HepG2 (cell line): ENCODE measurements around the gene SAMD9. TPM values are rescaled to one million over a fixed set of nuclear protein-coding genes. Genes with fewer than 3 reads are reported as not detected.

ENCODE experiments used
- ATAC-seq: fragments of 200-7000 bp; cut with Tn5 transposase; 3 replicates; pipeline ENCODE4 v1.9.1; 2020; ENCODE audit warnings: mild to moderate bottlenecking, moderate library complexity
- BruUV-seq: library from RNA; stranded (reverse); fragments of 400-500 nt; replicated peaks from 2 replicates; lab custom pipeline; 2021; lab: Mats Ljungman, UMichigan
- CTCF ChIA-PET: fragments of 300-600 bp; formaldehyde crosslinking; extraction: SDS; loops from one replicate; lab custom pipeline; 2021; ENCODE audit warnings: low total read pairs, inconsistent platforms, low intra/inter-chr PET ratio; lab: Yijun Ruan, JAX
- POLR2A ChIA-PET: fragments of 350-600 bp; sonication (Branson Sonifier 250); formaldehyde crosslinking; loops from one replicate; lab custom pipeline; 2020; ENCODE audit warnings: antibody characterized with exemption, inconsistent platforms; lab: Yijun Ruan, JAX
- DNase-seq: peaks from one replicate; pipeline ENCODE4 v3.0.0-alpha.2; 2015; ENCODE audit warnings: low spot score
- FAIRE-seq: peaks from 3 replicates; lab custom pipeline; 2011; peaks lifted over from hg19 to GRCh38; lab: Jason Lieb, UNC
- H2AFZ ChIP-seq: one replicate; pipeline ENCODE4 v1.6.1; 2011; ENCODE audit warnings: low read length, inconsistent platforms
- H3K27ac ChIP-seq: fragments of 300-600 bp; 3 replicates; pipeline ENCODE4 v1.8.0; 2011; ENCODE audit warnings: mixed run types, mild to moderate bottlenecking, mixed read lengths, low read length, inconsistent platforms; ENCODE audit not compliant: insufficient read depth; ENCODE audit errors: extremely low read length
- H3K27me3 ChIP-seq, 2 experiments: fragments of 200-600 bp in 1 of 2; 2 replicates in 1 of 2; 3 replicates in 1 of 2; pipeline versions ENCODE4 v1.6.0 to v1.8.0; 2011; ENCODE audit warnings: low read length in 2 of 2, mild to moderate bottlenecking in 2 of 2, moderate library complexity in 2 of 2, inconsistent platforms in 1 of 2; ENCODE audit not compliant: insufficient read depth in 2 of 2, control insufficient read depth in 1 of 2
- H3K36me3 ChIP-seq, 2 experiments: fragments of 200-600 bp in 1 of 2; replicated peaks in 1 of 2; 2 replicates in 1 of 2; 3 replicates in 1 of 2; pipeline versions ENCODE4 v1.5.1 to v1.8.0; 2011; ENCODE audit warnings: low read length in 2 of 2, inconsistent platforms in 1 of 2; ENCODE audit not compliant: insufficient read depth in 2 of 2, control insufficient read depth in 1 of 2
- H3K4me1 ChIP-seq: 2 replicates; pipeline ENCODE4 v1.5.1; 2012; ENCODE audit warnings: low read length, inconsistent platforms; ENCODE audit not compliant: insufficient read depth
- H3K4me2 ChIP-seq: 2 replicates; pipeline ENCODE4 v1.6.0; 2011; ENCODE audit warnings: low read depth, low read length, inconsistent platforms
- H3K4me3 ChIP-seq, 3 experiments: fragments of 200-600 bp in 1 of 3; sonication (generic), shearing (Covaris generic) in 1 of 3; replicated peaks in 1 of 3; 2 replicates each; pipeline ENCODE4 v1.5.1; 2011 to 2016; ENCODE audit warnings: low read length in 3 of 3, inconsistent platforms in 2 of 3, low read depth in 2 of 3, mild to moderate bottlenecking in 2 of 3, control low read depth in 1 of 3, mixed read lengths in 1 of 3; ENCODE audit not compliant: insufficient read depth in 1 of 3
- H3K79me2 ChIP-seq: one replicate; pipeline ENCODE4 v1.6.1; 2011; ENCODE audit warnings: low read length, inconsistent platforms; ENCODE audit not compliant: insufficient read depth
- H3K9ac ChIP-seq: 2 replicates; pipeline ENCODE4 v1.6.0; 2011; ENCODE audit warnings: mild to moderate bottlenecking, low read depth, low read length, inconsistent platforms; ENCODE audit not compliant: insufficient read depth
- H3K9me3 ChIP-seq: 2 replicates; pipeline ENCODE4 v1.5.1; 2012; ENCODE audit warnings: mild to moderate bottlenecking, low read length
- H4K20me1 ChIP-seq: 2 replicates; pipeline ENCODE4 v1.6.0; 2011; ENCODE audit warnings: inconsistent platforms, mild to moderate bottlenecking, low read length, moderate library complexity; ENCODE audit not compliant: insufficient read depth
- GABPB1 ChIP-seq: IDR thresholded peaks from 2 replicates; pipeline ENCODE4 v1.6.1; 2016; ENCODE audit warnings: mild to moderate bottlenecking, missing genetic modification reagents, moderate library complexity, missing compliant biosample characterization
- HIVEP1 ChIP-seq: sonication (generic); formaldehyde crosslinking; IDR thresholded peaks from 2 replicates; pipeline ENCODE4 v1.4.0; 2020; ENCODE audit warnings: mild to moderate bottlenecking, missing genetic modification reagents
- HNRNPLL ChIP-seq: fragments of 200-400 bp; formaldehyde crosslinking; IDR thresholded peaks from 2 replicates; pipeline ENCODE4 v1.6.1; 2017; ENCODE audit warnings: mild to moderate bottlenecking, low read depth, low read length; ENCODE audit not compliant: poor library complexity, severe bottlenecking
- MIER2 ChIP-seq: IDR thresholded peaks from 2 replicates; pipeline ENCODE4 v1.6.1; 2016; ENCODE audit warnings: missing biosample characterization, missing genetic modification reagents
- PAWR ChIP-seq: sonication (generic); formaldehyde crosslinking; IDR thresholded peaks from 2 replicates; pipeline ENCODE4 v1.4.0; 2020; ENCODE audit warnings: missing genetic modification reagents, mild to moderate bottlenecking, borderline replicate concordance
- RFX5 ChIP-seq: IDR thresholded peaks from 2 replicates; pipeline ENCODE4 v1.6.1; 2011; ENCODE audit warnings: low read depth, low read length, improper control_type of control experiment
- SNAPC5 ChIP-seq: sonication (generic); formaldehyde crosslinking; IDR thresholded peaks from 2 replicates; pipeline ENCODE4 v1.8.1; 2023; ENCODE audit warnings: mild to moderate bottlenecking, missing genetic modification reagents, borderline replicate concordance
- STAG1 ChIP-seq: sonication (generic); formaldehyde crosslinking; IDR thresholded peaks from 2 replicates; pipeline ENCODE4 v1.4.0; 2020; ENCODE audit warnings: missing genetic modification reagents
- TFE3 ChIP-seq: IDR thresholded peaks from 2 replicates; pipeline ENCODE4 v1.6.1; 2016
- YEATS2 ChIP-seq: sonication (generic); formaldehyde crosslinking; IDR thresholded peaks from 2 replicates; pipeline ENCODE4 v1.4.0; 2020; ENCODE audit warnings: missing genetic modification reagents, borderline replicate concordance
- ZNF235 ChIP-seq: sonication (generic); formaldehyde crosslinking; IDR thresholded peaks from 2 replicates; pipeline ENCODE4 v1.8.1; 2023; ENCODE audit warnings: mild to moderate bottlenecking, missing genetic modification reagents, borderline replicate concordance
- ZNF441 ChIP-seq: sonication (generic); formaldehyde crosslinking; IDR thresholded peaks from 2 replicates; pipeline ENCODE4 v1.7.0; 2021; ENCODE audit warnings: missing genetic modification reagents, borderline replicate concordance
- ZNF558 ChIP-seq: sonication (generic); formaldehyde crosslinking; IDR thresholded peaks from 2 replicates; pipeline ENCODE4 v1.9.0; 2022; ENCODE audit warnings: mild to moderate bottlenecking, missing genetic modification reagents, borderline replicate concordance
- ZNF564 ChIP-seq: sonication (generic); formaldehyde crosslinking; IDR thresholded peaks from 2 replicates; pipeline ENCODE4 v1.8.1; 2023; ENCODE audit warnings: mild to moderate bottlenecking, missing genetic modification reagents
- WGBS: methylation state at CpG from one replicate; pipeline ENCODE4 v1.1.6; 2017; ENCODE audit warnings: low lambda C conversion rate; 5-methylcytosine and 5-hydroxymethylcytosine counted together
- in situ Hi-C: cut with HindIII; loops from 2 replicates; pipeline ENCODE4 v1.10.0; 2017; ENCODE audit warnings: low pct_unique_long_range_greater_than_20kb; ENCODE audit not compliant: extremely low pct_ligation_motif_present
- intact Hi-C: fragments of 100-400 bp; cut with micrococcal nuclease; formaldehyde crosslinking; loops from one replicate; pipeline ENCODE4 v1.10.0; 2022; ENCODE audit not compliant: unreplicated experiment
- polyA plus RNA-seq, 8 experiments: library from polyadenylated mRNA; depleted of rRNA in 3 of 8; stranded (reverse) in 7 of 8; unstranded in 1 of 8; fragments of >200 nt; fragmentation: Illumina TruSeq in 4 of 8; extraction: Trizol in 4 of 8; gene quantifications; 2 replicates each; pipeline versions ENCODE4 v1.2.1 to v1.2.3, GENCODE V29; 2011 to 2016; ENCODE audit warnings: low read depth in 4 of 8, missing spikeins in 1 of 8, mixed read lengths in 1 of 8; ENCODE audit not compliant: insufficient read depth in 1 of 8
- total RNA-seq, 5 experiments: library from RNA; depleted of rRNA; stranded (reverse); fragments of >200 nt; fragmentation: Illumina TruSeq; extraction: Trizol; gene quantifications; 2 replicates each; pipeline ENCODE4 v1.2.3, GENCODE V29; 2016; ENCODE audit warnings: low read depth in 1 of 5
- TF ChIP-seq, protein P1 (sequence below): sonication (generic); formaldehyde crosslinking; conservative IDR thresholded peaks from 2 replicates; pipeline ENCODE4 v1.8.0; 2022; ENCODE audit warnings: missing genetic modification reagents
- TF ChIP-seq, protein P2 (sequence below): sonication (generic); formaldehyde crosslinking; IDR thresholded peaks from 2 replicates; pipeline ENCODE4 v1.8.0; 2022; ENCODE audit warnings: missing genetic modification reagents, low read depth, mild to moderate bottlenecking, borderline replicate concordance
- TF ChIP-seq, protein P3 (sequence below): sonication (generic); formaldehyde crosslinking; IDR thresholded peaks from 2 replicates; pipeline ENCODE4 v1.8.0; 2022; ENCODE audit warnings: missing genetic modification reagents, mild to moderate bottlenecking, borderline replicate concordance
- TF ChIP-seq, protein P4 (sequence below): conservative IDR thresholded peaks from 2 replicates; pipeline ENCODE4 v1.6.1; 2018; ENCODE audit warnings: missing genetic modification reagents
- TF ChIP-seq, protein P5 (sequence below): sonication (generic); formaldehyde crosslinking; IDR thresholded peaks from 2 replicates; pipeline ENCODE4 v1.4.0; 2020; ENCODE audit warnings: mild to moderate bottlenecking, missing genetic modification reagents

SAMD9 gene
- total and polyA plus RNA-seq, 2 of the 13 experiments (the other 11 are each of a cell fraction or from before 2014, with no cell fraction given): 0.08 to 1.5 TPM

GRCh38 chr7:93138576-93138975, 20.8 kb upstream of the SAMD9 start:
- WGBS: 28% methylated on average over 4 of the region's 4 CpGs
- H2AFZ ChIP-seq: no peak overlapping the region
- DNase-seq (no peak), FAIRE-seq (no peak)
- intact Hi-C loops: no loop called here
- POLR2A ChIA-PET: no interaction called here
- H3K27ac ChIP-seq: no peak overlapping the region
- no peaks in the 10 kb centered on the region for H3K79me2 ChIP-seq
- H4K20me1 ChIP-seq: no peaks in the 10 kb centered on the region
- H3K9me3 ChIP-seq: no peaks in the 10 kb centered on the region
- H3K4me3 ChIP-seq: no peak overlapping the region
- CTCF ChIA-PET: no interaction called here
- H3K4me1 ChIP-seq: no peaks in the 10 kb centered on the region
- H3K36me3 ChIP-seq: no peaks in the 10 kb centered on the region
- TF ChIP-seq, protein P1, sequence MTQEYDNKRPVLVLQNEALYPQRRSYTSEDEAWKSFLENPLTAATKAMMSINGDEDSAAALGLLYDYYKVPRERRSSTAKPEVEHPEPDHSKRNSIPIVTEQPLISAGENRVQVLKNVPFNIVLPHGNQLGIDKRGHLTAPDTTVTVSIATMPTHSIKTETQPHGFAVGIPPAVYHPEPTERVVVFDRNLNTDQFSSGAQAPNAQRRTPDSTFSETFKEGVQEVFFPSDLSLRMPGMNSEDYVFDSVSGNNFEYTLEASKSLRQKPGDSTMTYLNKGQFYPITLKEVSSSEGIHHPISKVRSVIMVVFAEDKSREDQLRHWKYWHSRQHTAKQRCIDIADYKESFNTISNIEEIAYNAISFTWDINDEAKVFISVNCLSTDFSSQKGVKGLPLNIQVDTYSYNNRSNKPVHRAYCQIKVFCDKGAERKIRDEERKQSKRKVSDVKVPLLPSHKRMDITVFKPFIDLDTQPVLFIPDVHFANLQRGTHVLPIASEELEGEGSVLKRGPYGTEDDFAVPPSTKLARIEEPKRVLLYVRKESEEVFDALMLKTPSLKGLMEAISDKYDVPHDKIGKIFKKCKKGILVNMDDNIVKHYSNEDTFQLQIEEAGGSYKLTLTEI (CRISPR knock-in tag): no peak
- TF ChIP-seq, protein P2, sequence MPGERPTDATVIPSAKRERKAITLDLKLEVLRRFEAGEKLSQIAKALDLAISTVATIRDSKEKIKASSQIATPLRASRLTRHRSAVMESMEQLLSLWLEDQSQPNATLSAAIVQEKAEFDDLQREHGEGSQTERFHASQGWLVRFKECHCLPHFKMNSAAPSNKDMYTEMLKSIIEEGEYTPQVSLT (CRISPR knock-in tag): no peak
- TF ChIP-seq STAG1 (CRISPR knock-in tag) (no peak), SNAPC5 (CRISPR knock-in tag) (no peak), PAWR (CRISPR knock-in tag) (no peak), ZNF235 (CRISPR knock-in tag) (no peak), MIER2 (CRISPR knock-in tag) (no peak), GABPB1 (CRISPR knock-in tag) (no peak), ZNF441 (CRISPR knock-in tag) (no peak), RFX5 (no peak), TFE3 (CRISPR knock-in tag) (no peak), ZNF558 (CRISPR knock-in tag) (no peak), HNRNPLL (no peak), YEATS2 (no peak), ZNF564 (CRISPR knock-in tag) (no peak), HIVEP1 (CRISPR knock-in tag) (no peak)
- TF ChIP-seq, protein P3, sequence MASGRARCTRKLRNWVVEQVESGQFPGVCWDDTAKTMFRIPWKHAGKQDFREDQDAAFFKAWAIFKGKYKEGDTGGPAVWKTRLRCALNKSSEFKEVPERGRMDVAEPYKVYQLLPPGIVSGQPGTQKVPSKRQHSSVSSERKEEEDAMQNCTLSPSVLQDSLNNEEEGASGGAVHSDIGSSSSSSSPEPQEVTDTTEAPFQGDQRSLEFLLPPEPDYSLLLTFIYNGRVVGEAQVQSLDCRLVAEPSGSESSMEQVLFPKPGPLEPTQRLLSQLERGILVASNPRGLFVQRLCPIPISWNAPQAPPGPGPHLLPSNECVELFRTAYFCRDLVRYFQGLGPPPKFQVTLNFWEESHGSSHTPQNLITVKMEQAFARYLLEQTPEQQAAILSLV (CRISPR knock-in tag): no peak
- TF ChIP-seq, protein P4, sequence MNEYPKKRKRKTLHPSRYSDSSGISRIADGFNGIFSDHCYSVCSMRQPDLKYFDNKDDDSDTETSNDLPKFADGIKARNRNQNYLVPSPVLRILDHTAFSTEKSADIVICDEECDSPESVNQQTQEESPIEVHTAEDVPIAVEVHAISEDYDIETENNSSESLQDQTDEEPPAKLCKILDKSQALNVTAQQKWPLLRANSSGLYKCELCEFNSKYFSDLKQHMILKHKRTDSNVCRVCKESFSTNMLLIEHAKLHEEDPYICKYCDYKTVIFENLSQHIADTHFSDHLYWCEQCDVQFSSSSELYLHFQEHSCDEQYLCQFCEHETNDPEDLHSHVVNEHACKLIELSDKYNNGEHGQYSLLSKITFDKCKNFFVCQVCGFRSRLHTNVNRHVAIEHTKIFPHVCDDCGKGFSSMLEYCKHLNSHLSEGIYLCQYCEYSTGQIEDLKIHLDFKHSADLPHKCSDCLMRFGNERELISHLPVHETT (CRISPR knock-in tag): no peak
- TF ChIP-seq, protein P5, sequence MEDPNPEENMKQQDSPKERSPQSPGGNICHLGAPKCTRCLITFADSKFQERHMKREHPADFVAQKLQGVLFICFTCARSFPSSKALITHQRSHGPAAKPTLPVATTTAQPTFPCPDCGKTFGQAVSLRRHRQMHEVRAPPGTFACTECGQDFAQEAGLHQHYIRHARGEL (CRISPR knock-in tag): no peak
- TF ChIP-seq, all 625 proteins: peak for 0
- H3K27me3 ChIP-seq: peaks cover 0 to under 1% of the 10 kb centered on the region in 2 experiments; a peak in 2 of 5 replicates
- in situ Hi-C loops: no loop called here
- BruUV-seq: no TSS peak
- no peak for ATAC-seq
- no peak overlapping the region for H3K4me2 ChIP-seq
- no peak overlapping the region for H3K9ac ChIP-seq
